Nephron (organoid): ENCODE measurements around the gene PRPF40A.

Experiments used
- H3K27ac Mint-ChIP-seq, 3 experiments: 2 replicates each; pipeline ENCODE4 v1.8.0; 2020; ENCODE audit warnings: mixed read lengths in 3 of 3, mild to moderate bottlenecking in 2 of 3, moderate library complexity in 1 of 3
- H3K27me3 Mint-ChIP-seq: 2 replicates; pipeline ENCODE4 v1.8.0; 2021; ENCODE audit warnings: low read depth, mild to moderate bottlenecking, moderate library complexity, mixed read lengths
- H3K36me3 Mint-ChIP-seq: 2 replicates; pipeline ENCODE4 v1.8.0; 2020; ENCODE audit warnings: low read depth, mixed read lengths
- H3K4me1 Mint-ChIP-seq: 2 replicates; pipeline ENCODE4 v1.8.0; 2020; ENCODE audit warnings: mixed read lengths
- H3K4me3 Mint-ChIP-seq, 3 experiments: 2 replicates each; pipeline ENCODE4 v1.8.0; 2020; ENCODE audit warnings: mild to moderate bottlenecking in 3 of 3, mixed read lengths in 3 of 3, moderate library complexity in 2 of 3
- H3K9me3 Mint-ChIP-seq: 2 replicates; pipeline ENCODE4 v1.8.0; 2020; ENCODE audit warnings: mixed read lengths
- TF ChIP-seq, protein P1 (sequence below), 3 experiments: fragments of 200-600 bp; sonication (generic); IDR thresholded peaks; one replicate each; pipeline ENCODE4 v1.5.0; 2021; ENCODE audit warnings: antibody characterized with exemption in 3 of 3; ENCODE audit not compliant: unreplicated experiment in 3 of 3

Gene PRPF40A

DNA sequence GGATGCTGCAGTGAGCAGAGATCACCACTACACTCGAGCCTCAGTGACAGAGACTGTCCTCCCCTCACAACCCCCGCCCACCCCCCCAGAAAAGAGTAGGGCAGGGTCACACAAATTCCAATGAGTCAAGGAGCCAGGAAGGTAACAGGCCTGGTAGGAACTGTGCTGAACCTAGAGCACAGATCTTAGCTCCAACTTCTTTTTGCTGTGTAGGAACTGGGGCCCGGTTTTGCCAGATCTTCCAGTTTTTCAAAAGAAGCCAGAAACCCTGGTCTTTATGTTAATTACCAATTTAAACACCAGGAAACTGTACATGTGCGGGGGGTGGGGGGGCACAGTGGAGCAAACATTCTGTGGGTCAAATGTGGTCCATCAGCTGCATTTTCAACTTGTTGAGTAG lies 71.0 kb downstream of the PRPF40A start:
- H3K9me3 Mint-ChIP-seq = no peaks in the 10 kb centered on the region
- TF ChIP-seq, protein P1, sequence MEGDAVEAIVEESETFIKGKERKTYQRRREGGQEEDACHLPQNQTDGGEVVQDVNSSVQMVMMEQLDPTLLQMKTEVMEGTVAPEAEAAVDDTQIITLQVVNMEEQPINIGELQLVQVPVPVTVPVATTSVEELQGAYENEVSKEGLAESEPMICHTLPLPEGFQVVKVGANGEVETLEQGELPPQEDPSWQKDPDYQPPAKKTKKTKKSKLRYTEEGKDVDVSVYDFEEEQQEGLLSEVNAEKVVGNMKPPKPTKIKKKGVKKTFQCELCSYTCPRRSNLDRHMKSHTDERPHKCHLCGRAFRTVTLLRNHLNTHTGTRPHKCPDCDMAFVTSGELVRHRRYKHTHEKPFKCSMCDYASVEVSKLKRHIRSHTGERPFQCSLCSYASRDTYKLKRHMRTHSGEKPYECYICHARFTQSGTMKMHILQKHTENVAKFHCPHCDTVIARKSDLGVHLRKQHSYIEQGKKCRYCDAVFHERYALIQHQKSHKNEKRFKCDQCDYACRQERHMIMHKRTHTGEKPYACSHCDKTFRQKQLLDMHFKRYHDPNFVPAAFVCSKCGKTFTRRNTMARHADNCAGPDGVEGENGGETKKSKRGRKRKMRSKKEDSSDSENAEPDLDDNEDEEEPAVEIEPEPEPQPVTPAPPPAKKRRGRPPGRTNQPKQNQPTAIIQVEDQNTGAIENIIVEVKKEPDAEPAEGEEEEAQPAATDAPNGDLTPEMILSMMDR (IDR thresholded peaks at IDR 0.05; ENCODE audit: unreplicated experiment in 3 of 3) = no peak
- H3K27ac Mint-ChIP-seq = no peak overlapping the region
- peaks cover 11% of the 10 kb centered on the region for H3K4me1 Mint-ChIP-seq
- H3K4me3 Mint-ChIP-seq = no peak overlapping the region
- peaks cover 53% of the 10 kb centered on the region for H3K36me3 Mint-ChIP-seq
- H3K27me3 Mint-ChIP-seq = no peaks in the 10 kb centered on the region

DNA sequence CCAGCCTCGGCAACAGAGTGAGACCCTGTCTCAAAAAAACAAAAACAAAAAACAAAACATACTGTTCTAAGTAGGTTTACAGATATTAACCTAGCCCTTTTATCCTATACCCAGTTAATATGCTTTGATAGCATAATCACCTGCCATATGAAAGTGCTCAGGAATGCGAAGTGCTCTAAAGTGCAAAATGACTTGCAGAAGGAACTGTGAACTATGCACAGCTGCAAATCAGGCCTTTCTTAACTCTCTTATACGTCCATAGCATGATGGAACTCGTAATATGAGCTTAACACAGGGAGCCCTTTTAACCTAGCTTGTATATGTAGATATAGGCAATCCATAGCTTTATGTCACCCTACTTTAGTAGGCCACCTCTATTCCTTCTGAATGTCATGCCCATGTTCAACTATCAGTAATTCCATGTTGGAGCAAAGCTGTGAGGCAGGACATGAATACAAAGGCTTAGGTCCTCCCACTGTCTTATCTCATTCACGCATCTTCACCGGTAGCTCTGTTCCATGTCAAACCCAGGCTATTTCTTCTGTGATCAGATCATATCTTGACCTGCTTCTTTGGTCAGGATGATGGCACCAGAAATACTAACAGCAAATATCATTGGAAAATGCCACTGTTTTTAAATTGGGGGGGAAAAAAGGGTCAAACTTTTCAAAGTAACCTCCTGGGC lies 72.9 kb downstream of the PRPF40A start:
- H3K27ac Mint-ChIP-seq = peak overlapping the region in 1 of 3 experiments; percentile 34
- no peak overlapping the region for H3K4me3 Mint-ChIP-seq
- H3K36me3 Mint-ChIP-seq = peaks cover 72% of the 10 kb centered on the region
- H3K4me1 Mint-ChIP-seq = peaks cover 11% of the 10 kb centered on the region
- TF ChIP-seq, protein P1 (IDR thresholded peaks at IDR 0.05; ENCODE audit: unreplicated experiment in 3 of 3) = no peak
- no peaks in the 10 kb centered on the region for H3K9me3 Mint-ChIP-seq
- H3K27me3 Mint-ChIP-seq = no peaks in the 10 kb centered on the region

GRCh38 chr2:152638590-152638989 lies 78.7 kb downstream of the PRPF40A start:
- Mint-ChIP-seq H3K36me3 (peaks cover 72% of the 10 kb centered on the region), H3K27me3 (no peaks in the 10 kb centered on the region), H3K4me3 (no peak overlapping the region), H3K27ac (no peak overlapping the region), H3K4me1 (no peaks in the 10 kb centered on the region), H3K9me3 (no peaks in the 10 kb centered on the region)
- TF ChIP-seq, protein P1 (IDR thresholded peaks at IDR 0.05; ENCODE audit: unreplicated experiment in 3 of 3) = no peak

GRCh38 chr2:152638056-152638455 lies 79.2 kb downstream of the PRPF40A start:
- Mint-ChIP-seq H3K27me3 (no peaks in the 10 kb centered on the region), H3K4me1 (no peaks in the 10 kb centered on the region), H3K4me3 (no peak overlapping the region), H3K36me3 (peaks cover 71% of the 10 kb centered on the region), H3K9me3 (no peaks in the 10 kb centered on the region), H3K27ac (no peak overlapping the region)
- TF ChIP-seq, protein P1 (IDR thresholded peaks at IDR 0.05; ENCODE audit: unreplicated experiment in 3 of 3) = no peak

DNA sequence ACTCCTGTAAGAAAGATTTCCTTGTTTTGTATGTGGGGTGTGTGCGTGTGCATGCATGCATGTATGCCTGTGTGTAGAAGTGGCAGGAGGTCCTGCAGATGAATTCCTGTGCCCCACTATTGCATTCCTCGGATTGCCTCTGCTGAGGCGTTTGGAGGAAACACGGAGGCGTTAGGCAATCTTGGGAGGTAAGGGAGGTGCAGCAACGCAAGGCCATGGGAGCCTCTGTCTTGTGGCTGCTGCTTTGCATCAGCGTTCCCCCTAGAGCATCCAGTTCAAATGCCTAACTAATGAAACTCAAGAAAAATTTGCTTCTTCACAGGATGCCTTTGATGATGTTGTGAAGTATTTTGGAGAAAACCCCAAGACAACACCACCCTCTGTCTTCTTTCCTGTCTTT lies 80.0 kb downstream of the PRPF40A start:
- H3K4me3 Mint-ChIP-seq = no peak overlapping the region
- H3K27ac Mint-ChIP-seq = no peak overlapping the region
- H3K36me3 Mint-ChIP-seq = peaks cover 73% of the 10 kb centered on the region
- no peaks in the 10 kb centered on the region for H3K9me3 Mint-ChIP-seq
- H3K27me3 Mint-ChIP-seq = no peaks in the 10 kb centered on the region
- no peaks in the 10 kb centered on the region for H3K4me1 Mint-ChIP-seq
- TF ChIP-seq, protein P1 (IDR thresholded peaks at IDR 0.05; ENCODE audit: unreplicated experiment in 3 of 3) = no peak

DNA sequence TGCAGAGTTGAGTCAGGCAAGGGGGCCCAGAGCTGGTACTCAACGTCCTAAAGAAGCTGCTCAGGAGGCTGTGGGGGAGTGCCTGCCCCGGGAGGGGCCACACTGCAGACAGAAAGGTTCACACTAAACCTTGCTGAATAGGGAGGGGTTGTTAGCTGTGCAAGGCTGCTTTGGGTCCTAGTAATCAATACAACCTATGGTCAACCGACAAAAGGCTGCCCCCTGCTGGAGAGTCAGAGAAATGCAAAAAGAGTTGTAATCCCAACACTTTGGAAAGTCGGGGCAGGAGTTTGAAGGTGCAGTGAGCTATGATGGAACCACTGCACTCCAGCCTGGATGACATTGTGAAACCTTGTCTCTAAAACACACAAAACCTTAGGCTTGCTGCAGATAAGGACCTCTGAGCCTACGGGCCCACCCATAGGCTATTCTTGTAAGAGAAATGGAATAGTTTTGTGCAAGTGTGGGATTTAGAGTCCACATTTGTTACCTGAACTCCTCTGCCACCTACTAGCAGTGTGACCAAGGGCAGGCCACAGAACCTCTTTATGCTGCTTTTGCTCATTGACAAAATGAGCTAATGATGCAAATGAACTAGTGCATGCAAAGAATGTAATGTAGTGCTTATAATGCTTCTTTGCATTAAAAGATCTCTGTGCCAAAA lies 81.5 kb downstream of the PRPF40A start:
- Mint-ChIP-seq H3K36me3 (peaks cover 68% of the 10 kb centered on the region), H3K27ac (no peak overlapping the region), H3K4me3 (no peak overlapping the region), H3K9me3 (no peaks in the 10 kb centered on the region), H3K4me1 (no peaks in the 10 kb centered on the region), H3K27me3 (no peaks in the 10 kb centered on the region)
- TF ChIP-seq, protein P1 (IDR thresholded peaks at IDR 0.05; ENCODE audit: unreplicated experiment in 3 of 3) = peak; percentile 83 to 85 (median 84)
